Right lobe of liver (tissue), 4 donors: Measurements from ENCODE around the gene C1orf216.

Source experiments
- CTCF ChIP-seq, 4 donors: fragments of 200-600 bp in 3 of 4; fragments of 450-650 bp in 1 of 4; IDR thresholded peaks; one replicate each; pipeline versions ENCODE4 v1.5.1 to v1.8.0; 2016 to 2022; ENCODE audit warnings: antibody characterized with exemption in 4 of 4, mild to moderate bottlenecking in 2 of 4
- POLR2A ChIP-seq: fragments of 450-650 bp; IDR thresholded peaks from one replicate; pipeline ENCODE4 v1.6.1; 2017; ENCODE audit warnings: antibody characterized with exemption, mild to moderate bottlenecking
- donor health status: DM: no; HTN: no; CAD: no.
- donor health status: DM: no; HTN: no; CAD: no.
- donor health status: DM: no; HTN: yes; CAD: no.

GRCh38 chr1:35675773-35676172 is 42.9 kb downstream of the C1orf216 start:
- TF ChIP-seq CTCF (IDR thresholded peaks at IDR 0.05) = no peak
- no peak for TF ChIP-seq POLR2A
